Tibial nerve (tissue), 3 donors: ENCODE measurements around the gene PPP2R2D.

Source experiments
- POLR2A ChIP-seq, 2 donors: fragments of 450-650 bp; IDR thresholded peaks; one replicate each; pipeline ENCODE4 v1.6.1; 2017; ENCODE audit warnings: antibody characterized with exemption in 2 of 2, mild to moderate bottlenecking in 2 of 2, moderate library complexity in 2 of 2
- TF ChIP-seq, protein P1 (sequence below), 5 experiments: fragments of 200-600 bp in 3 of 5; fragments of 450-650 bp in 2 of 5; sonication (generic) in 3 of 5; IDR thresholded peaks; one replicate each; pipeline ENCODE4 v1.5.1; 2016 to 2019; ENCODE audit warnings: antibody characterized with exemption in 5 of 5, mild to moderate bottlenecking in 3 of 5, moderate library complexity in 2 of 5

DNA sequence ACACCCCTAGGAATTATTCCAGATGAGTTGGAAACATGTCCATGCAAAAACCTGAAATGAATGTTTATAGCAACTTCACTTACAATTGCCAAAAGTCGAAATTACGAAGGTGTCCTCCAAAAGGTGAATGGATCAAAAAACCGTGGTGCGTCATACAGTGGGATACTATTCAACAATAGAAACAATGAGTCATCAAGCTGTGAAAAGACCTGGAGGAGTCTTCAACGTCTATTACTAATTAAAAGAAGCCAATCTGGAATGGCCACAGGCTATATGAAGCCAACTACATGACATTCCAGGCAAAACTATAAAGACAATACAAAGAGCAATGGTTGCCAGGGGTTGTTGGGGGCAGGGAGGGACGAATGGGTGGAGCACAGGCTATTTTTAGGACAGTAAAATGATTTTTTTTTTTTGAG lies 12.6 kb upstream of the PPP2R2D start:
- TF ChIP-seq, protein P1, sequence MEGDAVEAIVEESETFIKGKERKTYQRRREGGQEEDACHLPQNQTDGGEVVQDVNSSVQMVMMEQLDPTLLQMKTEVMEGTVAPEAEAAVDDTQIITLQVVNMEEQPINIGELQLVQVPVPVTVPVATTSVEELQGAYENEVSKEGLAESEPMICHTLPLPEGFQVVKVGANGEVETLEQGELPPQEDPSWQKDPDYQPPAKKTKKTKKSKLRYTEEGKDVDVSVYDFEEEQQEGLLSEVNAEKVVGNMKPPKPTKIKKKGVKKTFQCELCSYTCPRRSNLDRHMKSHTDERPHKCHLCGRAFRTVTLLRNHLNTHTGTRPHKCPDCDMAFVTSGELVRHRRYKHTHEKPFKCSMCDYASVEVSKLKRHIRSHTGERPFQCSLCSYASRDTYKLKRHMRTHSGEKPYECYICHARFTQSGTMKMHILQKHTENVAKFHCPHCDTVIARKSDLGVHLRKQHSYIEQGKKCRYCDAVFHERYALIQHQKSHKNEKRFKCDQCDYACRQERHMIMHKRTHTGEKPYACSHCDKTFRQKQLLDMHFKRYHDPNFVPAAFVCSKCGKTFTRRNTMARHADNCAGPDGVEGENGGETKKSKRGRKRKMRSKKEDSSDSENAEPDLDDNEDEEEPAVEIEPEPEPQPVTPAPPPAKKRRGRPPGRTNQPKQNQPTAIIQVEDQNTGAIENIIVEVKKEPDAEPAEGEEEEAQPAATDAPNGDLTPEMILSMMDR (IDR thresholded peaks at IDR 0.05), result no peak
- no peak for TF ChIP-seq POLR2A (IDR thresholded peaks at IDR 0.05)
